22Rv1 (cell line): ENCODE measurements around the gene NEMP1.

Experiments
- ZFX ChIP-seq: fragments of 450-650 bp; IDR thresholded peaks from 2 replicates; pipeline ENCODE4 v1.6.1; 2017; ENCODE audit warnings: antibody characterized with exemption, borderline replicate concordance
- TF ChIP-seq, protein P1 (sequence below): fragments of 450-650 bp; IDR thresholded peaks from 2 replicates; pipeline ENCODE4 v1.5.1; 2017; ENCODE audit warnings: mild to moderate bottlenecking

DNA sequence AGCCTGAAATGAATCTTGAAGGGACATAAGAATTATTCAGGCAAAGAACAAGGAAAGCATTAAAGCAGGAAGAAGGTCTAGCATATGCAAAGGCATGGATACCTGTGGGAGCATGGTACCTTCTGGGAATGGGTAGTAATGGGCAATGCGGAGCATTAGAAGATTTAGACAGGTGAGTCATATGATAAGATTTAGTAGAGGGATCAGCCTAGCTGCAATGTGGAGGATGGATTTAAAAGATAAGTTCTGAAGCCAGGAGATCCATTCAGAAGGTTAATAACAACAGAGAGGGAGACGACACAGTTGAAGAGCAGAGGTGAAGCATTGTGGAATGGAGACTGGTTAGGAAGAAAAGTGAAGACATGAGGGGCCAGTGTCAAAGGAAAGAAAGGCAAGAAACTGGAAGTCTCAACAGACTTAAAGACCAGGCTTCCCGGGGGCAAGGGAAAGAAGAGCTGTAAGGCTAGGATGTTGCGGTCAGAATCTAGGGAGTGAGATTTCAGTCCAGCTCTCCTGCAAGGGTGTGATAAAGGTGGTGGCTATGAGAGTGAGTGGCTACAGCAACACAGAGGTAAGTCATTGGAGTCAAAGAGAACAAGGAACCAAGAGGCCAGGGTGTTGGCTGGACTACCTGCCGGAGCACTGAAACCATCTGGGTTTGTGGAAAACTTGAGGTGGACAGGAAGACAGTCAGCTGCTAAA, 38.1 kb upstream of the NEMP1 start:
- TF ChIP-seq, protein P1, sequence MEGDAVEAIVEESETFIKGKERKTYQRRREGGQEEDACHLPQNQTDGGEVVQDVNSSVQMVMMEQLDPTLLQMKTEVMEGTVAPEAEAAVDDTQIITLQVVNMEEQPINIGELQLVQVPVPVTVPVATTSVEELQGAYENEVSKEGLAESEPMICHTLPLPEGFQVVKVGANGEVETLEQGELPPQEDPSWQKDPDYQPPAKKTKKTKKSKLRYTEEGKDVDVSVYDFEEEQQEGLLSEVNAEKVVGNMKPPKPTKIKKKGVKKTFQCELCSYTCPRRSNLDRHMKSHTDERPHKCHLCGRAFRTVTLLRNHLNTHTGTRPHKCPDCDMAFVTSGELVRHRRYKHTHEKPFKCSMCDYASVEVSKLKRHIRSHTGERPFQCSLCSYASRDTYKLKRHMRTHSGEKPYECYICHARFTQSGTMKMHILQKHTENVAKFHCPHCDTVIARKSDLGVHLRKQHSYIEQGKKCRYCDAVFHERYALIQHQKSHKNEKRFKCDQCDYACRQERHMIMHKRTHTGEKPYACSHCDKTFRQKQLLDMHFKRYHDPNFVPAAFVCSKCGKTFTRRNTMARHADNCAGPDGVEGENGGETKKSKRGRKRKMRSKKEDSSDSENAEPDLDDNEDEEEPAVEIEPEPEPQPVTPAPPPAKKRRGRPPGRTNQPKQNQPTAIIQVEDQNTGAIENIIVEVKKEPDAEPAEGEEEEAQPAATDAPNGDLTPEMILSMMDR, result no peak
- no peak for TF ChIP-seq ZFX
